Measurements from ENCODE around the gene LCK.

The LCK gene

DNA sequence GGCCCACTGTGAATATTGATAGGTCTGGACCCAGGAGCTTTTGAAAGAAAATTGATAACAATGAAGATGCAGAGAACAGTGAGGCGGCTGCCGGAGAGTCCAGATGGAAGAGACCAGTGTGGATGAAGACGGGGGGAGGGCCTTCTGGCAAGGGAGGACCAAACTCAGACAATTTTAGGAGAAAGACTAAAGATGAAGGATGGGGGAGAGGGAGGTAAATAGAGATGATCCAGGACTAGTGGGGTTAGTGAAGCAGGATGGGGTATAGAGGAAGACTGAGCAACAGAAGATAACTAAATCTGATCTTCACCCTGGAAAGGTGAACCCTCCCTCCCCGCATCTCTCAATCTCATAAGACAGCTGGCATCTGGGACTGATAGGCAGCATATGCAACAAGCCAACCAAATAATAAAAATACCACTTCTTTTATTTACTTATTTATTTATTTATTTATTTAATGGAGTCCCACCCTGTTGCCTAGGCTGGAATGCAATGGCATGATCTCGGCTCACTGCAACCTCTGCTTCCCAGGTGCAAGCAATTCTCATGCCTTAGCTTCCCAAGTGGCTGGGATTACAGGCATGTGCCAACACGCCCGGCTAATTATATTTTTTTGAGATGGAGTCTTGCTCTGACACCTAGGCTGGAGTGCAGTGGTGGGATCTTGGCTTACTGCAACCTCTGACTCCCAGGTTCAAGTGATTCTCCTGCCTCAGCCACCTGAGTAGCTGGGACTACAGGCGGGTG lies 18.3 kb upstream of the LCK start:
- Histone ChIP-seq H3K27me3 (no peaks in the 10 kb centered on the region), H3K4me1 (no peaks in the 10 kb centered on the region), H3K36me3 (no peaks in the 10 kb centered on the region; the same call in none of the 2 replicates), H3K4me3 (ENCODE audit: low read depth, low read length) (no peak overlapping the region), H3K9me3 (no peaks in the 10 kb centered on the region)
- no peak for DNase-seq
- TF ChIP-seq, protein P1, sequence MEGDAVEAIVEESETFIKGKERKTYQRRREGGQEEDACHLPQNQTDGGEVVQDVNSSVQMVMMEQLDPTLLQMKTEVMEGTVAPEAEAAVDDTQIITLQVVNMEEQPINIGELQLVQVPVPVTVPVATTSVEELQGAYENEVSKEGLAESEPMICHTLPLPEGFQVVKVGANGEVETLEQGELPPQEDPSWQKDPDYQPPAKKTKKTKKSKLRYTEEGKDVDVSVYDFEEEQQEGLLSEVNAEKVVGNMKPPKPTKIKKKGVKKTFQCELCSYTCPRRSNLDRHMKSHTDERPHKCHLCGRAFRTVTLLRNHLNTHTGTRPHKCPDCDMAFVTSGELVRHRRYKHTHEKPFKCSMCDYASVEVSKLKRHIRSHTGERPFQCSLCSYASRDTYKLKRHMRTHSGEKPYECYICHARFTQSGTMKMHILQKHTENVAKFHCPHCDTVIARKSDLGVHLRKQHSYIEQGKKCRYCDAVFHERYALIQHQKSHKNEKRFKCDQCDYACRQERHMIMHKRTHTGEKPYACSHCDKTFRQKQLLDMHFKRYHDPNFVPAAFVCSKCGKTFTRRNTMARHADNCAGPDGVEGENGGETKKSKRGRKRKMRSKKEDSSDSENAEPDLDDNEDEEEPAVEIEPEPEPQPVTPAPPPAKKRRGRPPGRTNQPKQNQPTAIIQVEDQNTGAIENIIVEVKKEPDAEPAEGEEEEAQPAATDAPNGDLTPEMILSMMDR (IDR thresholded peaks at IDR 0.05; ENCODE audit: low read depth, low read length), result no peak

DNA sequence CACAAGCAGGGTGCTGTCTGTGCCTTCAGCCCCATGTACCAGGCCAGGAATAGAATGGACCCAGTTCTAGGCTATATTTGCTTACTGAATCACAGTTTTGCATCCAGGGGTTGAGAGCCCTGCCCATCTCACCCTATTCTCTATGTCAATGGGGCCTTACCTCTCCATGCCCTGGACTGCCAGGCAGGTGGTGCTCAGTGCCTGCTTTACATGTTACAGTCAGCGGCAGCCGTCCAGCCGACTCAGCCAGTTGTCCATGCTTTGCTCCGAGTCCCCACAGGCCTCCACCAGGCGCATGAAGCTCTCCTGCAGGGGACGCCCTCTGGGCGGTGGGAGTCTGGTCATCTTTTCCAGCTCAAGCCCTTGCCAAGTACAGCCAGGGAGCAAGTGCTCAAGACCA lies 16.3 kb upstream of the LCK start:
- H3K27me3 ChIP-seq, result no peaks in the 10 kb centered on the region
- H3K9me3 ChIP-seq, result no peaks in the 10 kb centered on the region
- no peak for DNase-seq
- H3K4me3 ChIP-seq (ENCODE audit: low read depth, low read length), result no peak overlapping the region
- H3K4me1 ChIP-seq, result no peaks in the 10 kb centered on the region
- no peaks in the 10 kb centered on the region; the same call in 1 of the 2 replicates for H3K36me3 ChIP-seq
- TF ChIP-seq, protein P1 (IDR thresholded peaks at IDR 0.05; ENCODE audit: low read depth, low read length), result no peak

DNA sequence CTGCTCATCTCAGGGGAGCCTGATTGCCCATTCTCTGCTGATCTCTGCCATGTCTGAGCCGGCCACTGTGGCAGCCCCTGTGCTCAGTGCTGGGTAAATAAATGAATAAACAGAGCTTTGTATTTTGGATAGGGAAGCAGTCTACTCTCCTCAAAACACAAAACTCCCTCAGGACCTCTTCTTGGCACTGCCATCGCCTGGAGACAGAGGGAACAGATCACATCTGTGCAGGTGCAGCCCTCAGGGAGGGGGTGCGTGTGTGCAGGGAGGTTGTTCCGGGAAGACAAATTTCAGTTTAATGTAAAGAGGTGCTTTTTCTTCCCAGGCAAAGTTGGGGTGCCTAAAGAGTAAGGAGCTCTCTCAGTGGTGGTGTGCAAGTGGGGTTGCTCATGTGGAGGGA lies 11.7 kb upstream of the LCK start:
- Histone ChIP-seq H3K36me3 (no peaks in the 10 kb centered on the region), H3K9me3 (no peaks in the 10 kb centered on the region), H3K4me3 (ENCODE audit: low read depth, low read length) (no peak overlapping the region), H3K4me1 (no peaks in the 10 kb centered on the region), H3K27me3 (no peaks in the 10 kb centered on the region)
- TF ChIP-seq, protein P1 (IDR thresholded peaks at IDR 0.05; ENCODE audit: low read depth, low read length), result no peak
- DNase-seq, result no peak

DNA sequence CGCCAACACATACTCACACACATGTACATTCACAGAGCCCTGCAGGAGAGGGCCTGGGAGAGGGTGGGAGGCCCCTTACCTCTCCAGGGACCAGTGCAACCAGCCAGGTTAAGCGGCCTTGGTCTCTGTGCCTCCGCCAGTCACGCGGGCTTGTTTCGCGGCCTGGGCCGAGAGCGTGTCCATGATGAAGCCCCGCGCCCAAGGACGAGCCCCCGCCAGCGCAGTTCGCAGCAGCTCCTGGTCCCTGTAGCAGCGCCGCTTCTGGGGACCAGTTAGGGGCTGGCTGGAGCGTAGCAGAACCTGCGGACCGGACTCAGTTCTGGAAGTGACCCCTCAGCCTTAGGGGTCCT lies 11.3 kb upstream of the LCK start:
- DNase-seq, result no peak
- TF ChIP-seq, protein P1 (IDR thresholded peaks at IDR 0.05; ENCODE audit: low read depth, low read length), result no peak
- Histone ChIP-seq H3K27me3 (no peaks in the 10 kb centered on the region), H3K36me3 (no peaks in the 10 kb centered on the region), H3K4me1 (no peaks in the 10 kb centered on the region), H3K4me3 (ENCODE audit: low read depth, low read length) (no peak overlapping the region), H3K9me3 (no peaks in the 10 kb centered on the region)

DNA sequence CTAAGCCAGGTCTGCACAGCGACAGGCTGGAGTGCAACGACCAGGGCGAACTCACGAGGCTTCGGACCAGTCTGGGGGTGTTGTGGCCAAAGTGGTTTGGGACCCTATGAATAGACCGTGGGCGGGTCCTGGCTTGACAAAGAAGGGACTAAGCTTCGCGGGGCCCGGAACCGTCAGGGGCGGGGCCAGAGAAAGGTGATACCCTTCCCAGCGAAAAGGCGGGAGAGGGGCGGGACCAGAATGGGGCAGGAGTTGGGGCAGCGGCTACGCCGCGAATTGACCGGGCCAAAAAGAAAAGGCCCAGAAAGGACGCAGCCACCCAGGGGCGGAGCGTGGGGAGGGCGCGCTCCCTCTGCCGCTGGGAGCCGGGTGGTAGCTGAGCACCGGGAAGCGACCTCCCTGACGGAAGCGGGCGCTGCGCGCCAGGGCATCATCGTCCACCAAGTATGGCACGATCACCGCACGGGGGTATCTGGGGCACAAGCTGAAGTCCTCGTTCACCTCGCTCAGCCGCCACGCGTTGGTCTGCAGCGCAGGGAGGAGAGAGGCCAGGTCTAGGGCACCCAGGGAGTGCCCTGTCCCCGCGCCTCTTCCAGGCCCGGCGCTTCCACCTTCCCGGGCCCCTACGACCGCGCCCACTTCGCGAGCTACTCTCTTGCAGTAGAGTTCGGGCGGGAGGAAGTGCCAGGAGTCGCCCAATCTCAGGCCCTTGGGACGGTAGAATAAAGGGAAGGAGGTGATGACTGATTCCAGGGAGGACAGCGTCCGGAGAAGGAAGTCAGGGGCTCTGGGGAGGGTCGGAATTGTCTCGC lies 10.7 kb upstream of the LCK start:
- no peaks in the 10 kb centered on the region for H3K4me1 ChIP-seq
- no peaks in the 10 kb centered on the region for H3K36me3 ChIP-seq
- H3K27me3 ChIP-seq, result no peaks in the 10 kb centered on the region
- peak; percentile 46 for DNase-seq
- TF ChIP-seq, protein P1 (IDR thresholded peaks at IDR 0.05; ENCODE audit: low read depth, low read length), result no peak; the same call in 1 of the 2 replicates
- H3K4me3 ChIP-seq (ENCODE audit: low read depth, low read length), result peak overlapping the region; percentile 64
- H3K9me3 ChIP-seq, result no peaks in the 10 kb centered on the region

Measured in BE2C (cell line).